ENCODE data around the gene CLCN6. TPM values are rescaled to one million over a fixed set of nuclear protein-coding genes. Genes with fewer than 3 reads are reported as not detected.

Gene CLCN6
- polyA plus RNA-seq, 1 experiment, result 6.1 TPM

- POLR2A ChIA-PET, result no interaction called here
- CTCF ChIA-PET, result interaction anchor here (1.5 kb wide), 1 partner anchor 14 kb away, joined by 6 read pairs; no protein-coding TSS in a partner anchor
- H3K27me3 ChIP-seq (ENCODE audit: control insufficient read depth, insufficient read depth, low read length), result peaks cover 4% of the 10 kb centered on the region; the same call in 1 of the 2 replicates
- no peak overlapping the region for H3K4me3 ChIP-seq (ENCODE audit: low read depth, low read length)
- H3K36me3 ChIP-seq (ENCODE audit: control insufficient read depth, insufficient read depth, low read length), result no peaks in the 10 kb centered on the region
- DNase-seq (ENCODE audit: low read depth), result no peak
- TF ChIP-seq CTCF (IDR thresholded peaks at IDR 0.05; ENCODE audit: insufficient read depth, low read depth, low read length), result no peak
Observed at GRCh38 chr1:11878891-11879190, 72.8 kb downstream of the CLCN6 start.

GRCh38 chr1:11879311-11880180 lies 73.6 kb downstream of the CLCN6 start:
- H3K36me3 ChIP-seq (ENCODE audit: control insufficient read depth, insufficient read depth, low read length), result no peaks in the 10 kb centered on the region
- no peak for DNase-seq (ENCODE audit: low read depth)
- ChIA-PET POLR2A (no interaction called here), CTCF (interaction anchor here (1.2 to 1.5 kb wide), 2 partner anchors 13 to 14 kb away, joined by 4 to 6 read pairs; no protein-coding TSS in a partner anchor)
- no peak for TF ChIP-seq CTCF (IDR thresholded peaks at IDR 0.05; ENCODE audit: insufficient read depth, low read depth, low read length)
- no peak overlapping the region for H3K4me3 ChIP-seq (ENCODE audit: low read depth, low read length)
- peaks cover 2% of the 10 kb centered on the region; the same call in 1 of the 2 replicates for H3K27me3 ChIP-seq (ENCODE audit: control insufficient read depth, insufficient read depth, low read length)

GRCh38 chr1:11880181-11880575 lies 74.2 kb downstream of the CLCN6 start:
- no peak overlapping the region for H3K4me3 ChIP-seq (ENCODE audit: low read depth, low read length)
- H3K27me3 ChIP-seq (ENCODE audit: control insufficient read depth, insufficient read depth, low read length), result peaks cover 2% of the 10 kb centered on the region; the same call in 1 of the 2 replicates
- ChIA-PET CTCF (interaction anchor here (1.2 kb wide), 1 partner anchor 13 kb away, joined by 4 read pairs; no protein-coding TSS in a partner anchor), POLR2A (no interaction called here)
- TF ChIP-seq CTCF (IDR thresholded peaks at IDR 0.05; ENCODE audit: insufficient read depth, low read depth, low read length), result no peak
- no peak for DNase-seq (ENCODE audit: low read depth)
- no peaks in the 10 kb centered on the region for H3K36me3 ChIP-seq (ENCODE audit: control insufficient read depth, insufficient read depth, low read length)

- Histone ChIP-seq H3K36me3 (ENCODE audit: control insufficient read depth, insufficient read depth, low read length) (no peaks in the 10 kb centered on the region), H3K27me3 (ENCODE audit: control insufficient read depth, insufficient read depth, low read length) (peaks cover 2% of the 10 kb centered on the region; the same call in 1 of the 2 replicates), H3K4me3 (ENCODE audit: low read depth, low read length) (no peak overlapping the region)
- ChIA-PET POLR2A (no interaction called here), CTCF (interaction anchor here (0.9 to 1.2 kb wide), 3 partner anchors 12 to 150 kb away, joined by 3 to 4 read pairs (median 3); no protein-coding TSS in a partner anchor)
- DNase-seq (ENCODE audit: low read depth), result no peak
- no peak for TF ChIP-seq CTCF (IDR thresholded peaks at IDR 0.05; ENCODE audit: insufficient read depth, low read depth, low read length)
Observed at GRCh38 chr1:11880911-11881748, 75.1 kb downstream of the CLCN6 start.
